Muscle layer of colon (tissue), 2 donors: ENCODE measurements around the gene THOP1.

Experiments used
- H3K27ac ChIP-seq: one replicate; pipeline ENCODE4 v1.7.0; 2013; ENCODE audit warnings: low read depth, mild to moderate bottlenecking, low read length, moderate library complexity
- H3K27me3 ChIP-seq, 2 donors: one replicate each; pipeline ENCODE4 v1.7.0; 2013; ENCODE audit warnings: low read length in 2 of 2, mild to moderate bottlenecking in 2 of 2; ENCODE audit not compliant: insufficient read depth in 2 of 2, control insufficient read depth in 1 of 2
- H3K36me3 ChIP-seq: one replicate; pipeline ENCODE4 v1.7.0; 2013; ENCODE audit warnings: mild to moderate bottlenecking, low read length; ENCODE audit not compliant: insufficient read depth
- H3K4me1 ChIP-seq: one replicate; pipeline ENCODE4 v1.7.0; 2013; ENCODE audit warnings: mild to moderate bottlenecking, low read length; ENCODE audit not compliant: insufficient read depth
- H3K4me3 ChIP-seq, 2 donors: one replicate each; pipeline ENCODE4 v1.7.0; 2013; ENCODE audit warnings: low read length in 2 of 2, low read depth in 1 of 2, mild to moderate bottlenecking in 1 of 2, moderate library complexity in 1 of 2
- H3K9ac ChIP-seq: one replicate; pipeline ENCODE4 v1.7.0; 2013; ENCODE audit warnings: low read length
- H3K9me3 ChIP-seq: one replicate; pipeline ENCODE4 v1.7.0; 2013; ENCODE audit warnings: mild to moderate bottlenecking, low read length
- donor health status: abdominal sarcoma.
- donor health status: Adenocarcinoma of cecum.

THOP1 gene

DNA sequence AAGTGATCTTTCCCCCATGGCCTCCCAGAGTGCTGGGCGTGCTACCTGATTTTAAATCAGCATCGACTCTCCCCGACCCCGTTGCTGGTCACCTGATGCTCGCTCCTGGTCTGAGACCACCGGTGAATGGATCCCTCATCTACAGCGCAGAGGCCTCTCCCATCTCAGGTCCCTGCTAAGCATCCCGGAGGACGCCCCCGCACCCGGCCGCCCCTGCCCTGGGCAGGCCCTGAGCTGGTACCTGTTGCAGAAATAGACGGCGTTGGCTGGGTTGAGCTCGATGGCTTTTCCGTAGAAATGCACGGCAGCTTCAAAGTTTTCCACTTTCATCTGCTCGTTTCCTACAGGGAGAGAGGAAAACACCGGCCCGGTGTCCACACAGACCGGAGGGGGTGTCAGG is 20.4 kb upstream of the THOP1 start:
- peaks cover 59% of the 10 kb centered on the region for H3K36me3 ChIP-seq
- H3K4me3 ChIP-seq = no peak overlapping the region
- no peaks in the 10 kb centered on the region for H3K27me3 ChIP-seq
- no peak overlapping the region for H3K27ac ChIP-seq
- no peaks in the 10 kb centered on the region for H3K4me1 ChIP-seq
- no peak overlapping the region for H3K9ac ChIP-seq
- no peaks in the 10 kb centered on the region for H3K9me3 ChIP-seq

DNA sequence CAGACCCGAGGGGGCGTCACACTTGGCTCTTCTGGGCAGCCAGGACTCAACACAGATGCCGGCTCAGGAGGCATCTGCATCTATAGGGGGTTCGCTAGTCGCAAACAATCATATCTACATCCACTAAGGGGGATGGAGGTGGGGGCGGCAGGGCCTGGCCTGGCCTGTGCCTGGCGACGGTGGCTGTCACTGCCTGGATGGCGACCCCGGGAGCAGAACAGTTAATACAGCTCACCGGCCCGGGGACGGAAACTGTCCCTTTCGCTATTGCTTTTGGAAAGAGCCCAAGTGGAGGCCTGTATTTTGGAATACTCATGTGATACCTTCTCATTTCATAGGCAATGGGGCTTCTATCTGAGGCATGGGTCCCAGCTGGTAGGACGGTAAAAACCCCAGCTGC is 19.9 kb upstream of the THOP1 start:
- H3K4me3 ChIP-seq = no peak overlapping the region
- no peaks in the 10 kb centered on the region for H3K9me3 ChIP-seq
- no peaks in the 10 kb centered on the region for H3K27me3 ChIP-seq
- H3K36me3 ChIP-seq = peaks cover 59% of the 10 kb centered on the region
- H3K27ac ChIP-seq = no peak overlapping the region
- no peak overlapping the region for H3K9ac ChIP-seq
- no peaks in the 10 kb centered on the region for H3K4me1 ChIP-seq

DNA sequence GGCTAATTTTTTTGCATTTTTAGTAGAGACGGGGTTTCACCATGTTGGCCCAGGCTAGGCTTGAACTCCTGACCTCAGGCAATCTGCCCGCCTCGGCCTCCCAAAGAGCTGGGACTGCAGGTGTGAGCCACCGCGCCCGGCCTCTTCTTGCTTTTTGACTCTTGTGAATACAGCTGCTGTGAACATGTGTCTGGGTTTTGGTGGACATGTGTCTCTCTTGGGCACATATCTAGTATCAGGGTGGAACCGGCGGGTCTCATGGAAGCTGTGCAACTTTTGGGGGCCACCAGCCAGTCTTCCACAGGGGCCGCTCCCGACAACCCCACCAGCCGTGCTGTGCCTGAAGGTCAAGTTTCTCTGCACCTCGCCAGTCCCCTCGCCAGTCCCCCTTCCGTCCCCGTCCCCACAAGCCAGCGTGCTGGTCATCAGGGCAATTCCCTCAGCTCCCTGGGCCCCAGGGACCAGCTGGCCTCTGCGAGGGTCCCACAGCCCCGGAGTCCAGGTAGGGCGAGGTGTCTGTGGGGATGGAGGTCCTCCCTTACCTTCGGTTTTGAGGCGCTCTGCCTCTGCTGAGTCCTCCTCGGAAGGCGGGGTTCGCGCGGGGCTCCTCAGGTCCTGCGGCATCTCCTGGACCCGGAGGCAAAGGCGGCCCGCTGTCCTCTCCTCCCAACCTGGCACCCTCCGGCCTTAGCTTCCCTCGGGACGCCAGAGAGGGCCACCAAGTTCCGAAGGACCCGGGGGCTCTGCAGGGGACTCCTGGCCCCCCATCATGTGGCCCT is 18.5 kb upstream of the THOP1 start:
- Histone ChIP-seq H3K4me1 (peaks cover 5% of the 10 kb centered on the region), H3K4me3 (no peak overlapping the region), H3K36me3 (peaks cover 58% of the 10 kb centered on the region), H3K9me3 (no peaks in the 10 kb centered on the region), H3K27me3 (no peaks in the 10 kb centered on the region), H3K27ac (no peak overlapping the region), H3K9ac (no peak overlapping the region)

DNA sequence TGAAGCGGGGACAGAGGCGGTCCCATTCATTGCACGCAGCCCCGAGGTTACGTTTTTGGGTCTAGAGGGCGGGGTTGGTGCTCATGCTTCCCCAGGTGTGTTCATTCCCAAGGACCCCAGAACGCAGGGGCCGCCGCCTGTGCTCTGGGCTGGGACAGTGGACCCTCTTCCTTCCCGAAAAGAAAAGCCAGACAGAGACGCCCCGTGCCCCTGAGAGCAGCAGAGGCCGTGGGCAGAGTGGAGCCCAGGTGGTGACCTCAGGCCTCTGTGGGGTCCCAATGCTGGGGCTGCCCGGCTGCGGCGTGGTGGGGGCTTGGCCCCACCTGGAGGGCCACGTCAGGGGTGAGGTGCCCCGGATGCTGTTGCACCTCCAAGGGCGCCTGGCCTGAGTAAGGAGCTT is 17.6 kb upstream of the THOP1 start:
- Histone ChIP-seq H3K27ac (no peak overlapping the region), H3K9me3 (no peaks in the 10 kb centered on the region), H3K4me3 (no peak overlapping the region), H3K36me3 (peaks cover 49% of the 10 kb centered on the region), H3K4me1 (peaks cover 5% of the 10 kb centered on the region), H3K27me3 (no peaks in the 10 kb centered on the region), H3K9ac (no peak overlapping the region)

DNA sequence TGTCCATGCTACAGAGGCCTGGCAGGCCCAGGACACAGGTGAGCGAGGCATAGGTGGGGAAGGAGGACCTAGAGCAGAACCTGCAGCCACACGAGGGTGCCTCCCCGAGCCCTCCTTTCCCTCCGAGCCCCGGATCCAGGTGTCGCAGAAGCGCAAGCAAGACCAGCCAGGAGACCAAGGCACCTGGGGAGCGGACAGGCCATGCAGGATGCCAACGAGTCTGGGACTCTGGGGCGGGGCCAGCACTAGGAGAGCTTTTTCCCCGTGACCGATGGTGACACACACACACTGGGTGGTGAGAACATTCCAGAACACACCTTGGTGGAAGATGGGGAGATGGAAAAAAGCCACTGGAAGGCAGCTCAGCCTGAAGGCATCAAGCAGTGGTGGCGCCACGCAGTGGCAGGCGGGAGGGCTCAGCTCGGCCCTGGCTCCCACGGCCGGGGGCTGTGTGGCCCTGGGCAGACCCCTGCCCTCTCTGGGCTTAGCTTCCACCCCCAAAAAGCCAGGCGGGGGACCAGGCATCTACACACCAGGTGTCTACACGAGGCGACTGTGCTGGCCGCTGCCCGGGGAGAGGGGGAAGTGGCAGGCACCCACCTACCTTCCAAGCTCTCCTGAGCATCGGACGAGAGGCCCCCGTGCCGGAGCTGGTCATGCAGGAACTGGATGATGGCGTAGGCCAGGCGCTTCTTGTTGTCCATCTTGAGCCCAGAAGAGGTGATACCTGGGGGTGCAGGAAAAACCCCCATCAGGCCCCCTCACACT is 16.8 kb upstream of the THOP1 start:
- Histone ChIP-seq H3K9ac (no peak overlapping the region), H3K27ac (no peak overlapping the region), H3K4me3 (no peak overlapping the region), H3K36me3 (peaks cover 40% of the 10 kb centered on the region), H3K9me3 (no peaks in the 10 kb centered on the region), H3K27me3 (no peaks in the 10 kb centered on the region), H3K4me1 (peaks cover 5% of the 10 kb centered on the region)

DNA sequence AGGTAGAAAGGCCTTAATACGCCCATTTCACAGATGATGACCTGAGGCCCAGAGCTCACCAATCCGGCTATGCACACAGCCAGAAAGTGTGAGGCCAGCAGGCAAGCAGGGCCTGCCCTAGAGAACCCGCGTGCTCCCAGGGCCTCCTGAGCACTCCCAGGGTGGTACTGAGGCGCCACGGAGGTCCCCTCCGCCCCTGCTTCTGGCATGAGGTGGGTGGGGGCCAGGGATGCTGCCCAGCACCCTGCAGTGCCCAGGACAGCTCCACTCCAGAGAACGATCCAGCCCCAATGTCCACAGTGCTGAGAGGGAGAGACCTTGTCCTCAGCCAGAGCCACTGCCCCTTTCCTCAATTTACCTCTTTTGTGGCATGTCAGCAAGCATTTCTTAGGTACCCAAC is 16.1 kb upstream of the THOP1 start:
- Histone ChIP-seq H3K27me3 (no peaks in the 10 kb centered on the region), H3K36me3 (peaks cover 33% of the 10 kb centered on the region), H3K9ac (no peak overlapping the region), H3K4me3 (no peak overlapping the region), H3K4me1 (peaks cover 5% of the 10 kb centered on the region), H3K9me3 (no peaks in the 10 kb centered on the region), H3K27ac (no peak overlapping the region)

DNA sequence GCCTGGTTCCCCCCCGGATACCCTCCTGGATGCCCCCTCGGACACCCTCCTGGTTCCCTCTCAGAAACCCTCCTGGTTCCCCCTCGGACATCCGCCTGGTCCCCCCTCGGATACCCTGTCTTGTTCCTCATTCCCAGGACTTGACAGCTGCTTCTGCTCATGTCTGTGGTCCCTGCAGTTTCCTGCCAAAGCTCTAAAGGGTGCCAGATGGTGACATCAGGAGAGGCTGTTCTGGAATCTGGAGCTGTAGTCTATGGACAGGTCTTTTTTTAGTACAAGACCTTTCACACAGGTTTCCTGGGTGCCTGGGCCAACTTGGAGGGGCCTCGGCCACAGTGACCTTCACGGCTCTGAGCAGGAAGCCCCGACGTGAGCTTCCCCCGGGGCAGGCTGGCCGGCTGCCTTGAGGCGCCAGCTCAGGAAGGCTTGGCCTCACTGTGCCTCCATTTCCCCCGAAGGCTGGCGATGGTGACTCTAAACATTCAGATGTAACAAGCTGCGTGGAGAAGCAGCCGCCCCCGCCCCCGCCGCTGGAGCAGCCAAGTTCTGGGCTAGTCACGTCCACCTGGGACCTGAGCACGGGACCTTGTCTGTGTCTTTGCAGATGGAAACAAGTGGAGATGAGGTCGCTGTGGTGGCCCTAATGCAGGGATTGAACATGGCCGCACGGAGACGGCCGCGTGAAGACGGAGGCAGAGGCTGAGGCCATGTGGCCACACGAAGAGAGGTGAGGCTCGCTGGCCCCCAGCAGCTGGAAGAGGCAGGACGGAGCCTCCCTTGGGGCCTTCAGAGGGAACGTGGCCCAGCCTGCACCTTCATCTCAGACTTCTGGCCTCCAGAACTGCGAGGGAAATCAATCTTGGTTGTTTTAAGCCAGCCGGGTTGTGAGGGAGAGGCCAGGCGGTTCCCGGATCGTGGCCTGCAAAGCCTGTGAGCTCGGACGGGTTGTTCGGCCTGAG is 15.0 kb upstream of the THOP1 start:
- Histone ChIP-seq H3K9me3 (no peaks in the 10 kb centered on the region), H3K27ac (peak overlapping the region; percentile 58), H3K36me3 (peaks cover 23% of the 10 kb centered on the region), H3K4me1 (peaks cover 13% of the 10 kb centered on the region), H3K4me3 (no peak overlapping the region), H3K27me3 (no peaks in the 10 kb centered on the region), H3K9ac (no peak overlapping the region)

DNA sequence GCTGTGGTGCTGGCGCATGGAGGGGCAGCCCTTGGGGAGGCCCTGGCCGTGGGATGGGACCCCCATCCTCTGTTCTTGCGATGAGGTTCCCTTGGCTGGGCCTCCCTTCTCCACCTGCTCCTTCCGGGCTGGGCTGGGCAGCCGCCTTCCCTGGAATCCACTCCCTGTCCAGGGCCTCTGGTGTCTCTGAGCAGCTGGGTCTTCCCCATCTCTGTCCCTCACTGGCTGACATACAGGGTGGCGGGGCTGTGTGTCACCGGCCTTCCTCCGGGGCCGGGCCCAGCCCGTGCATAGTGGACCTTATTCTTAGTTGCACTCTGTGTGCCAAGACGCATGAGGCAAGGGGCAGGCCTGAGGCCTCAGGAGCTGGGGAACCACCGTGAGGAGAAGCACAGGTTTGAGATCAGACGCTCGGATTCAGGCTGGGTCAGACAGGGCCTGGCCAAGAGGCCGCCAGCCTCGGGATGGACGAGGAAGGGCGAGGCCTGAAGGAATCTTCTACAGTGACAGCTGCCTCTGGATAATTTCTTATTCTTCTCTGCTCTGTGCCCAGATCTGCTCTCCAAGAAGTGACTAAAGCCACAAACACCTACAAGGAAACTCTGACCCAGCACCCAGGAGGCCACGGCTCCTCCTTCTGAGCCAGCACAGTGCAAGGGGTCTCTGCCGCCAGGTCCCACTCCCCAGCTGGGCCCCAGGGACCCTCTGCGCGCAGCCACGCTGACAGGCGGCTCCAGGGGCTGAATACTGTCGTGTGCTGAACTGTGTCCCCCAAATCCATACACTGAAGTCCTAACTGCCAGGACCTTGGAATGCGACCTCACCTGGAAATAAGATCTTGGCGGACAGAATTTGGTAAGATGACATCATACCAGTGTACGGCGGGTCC is 13.3 kb upstream of the THOP1 start:
- Histone ChIP-seq H3K27ac (no peak overlapping the region), H3K27me3 (no peaks in the 10 kb centered on the region), H3K9me3 (no peaks in the 10 kb centered on the region), H3K36me3 (peaks cover 13% of the 10 kb centered on the region), H3K4me1 (peaks cover 13% of the 10 kb centered on the region), H3K9ac (no peak overlapping the region), H3K4me3 (no peak overlapping the region)

DNA sequence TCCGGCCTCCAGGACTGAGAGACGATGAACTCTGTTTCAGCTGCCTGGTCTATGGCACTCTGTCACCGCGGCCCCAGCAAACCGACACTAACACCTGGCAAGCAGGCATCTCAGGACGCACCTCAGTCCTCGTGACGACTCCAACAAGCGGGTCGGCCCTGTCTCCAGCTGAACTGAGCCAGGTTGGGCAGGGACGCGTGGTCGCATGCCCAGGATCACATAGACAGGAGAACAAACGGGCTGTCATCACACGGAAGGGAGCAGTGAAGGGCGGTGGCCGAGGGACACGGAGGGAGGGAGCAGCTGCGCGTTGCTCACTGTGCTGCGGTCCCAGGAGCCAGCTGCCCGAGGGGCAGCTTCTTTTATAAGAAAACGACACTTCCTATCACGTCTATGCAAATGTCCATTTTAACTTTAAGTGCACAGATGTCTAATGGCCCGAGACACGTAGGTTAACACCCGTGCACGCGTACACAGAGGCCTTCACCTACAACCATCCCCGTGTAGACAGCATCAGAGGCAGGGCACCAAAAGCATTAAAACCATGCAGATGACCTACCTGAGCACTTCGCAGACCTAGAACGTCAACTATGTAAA is 11.1 kb upstream of the THOP1 start:
- Histone ChIP-seq H3K36me3 (no peaks in the 10 kb centered on the region), H3K27ac (no peak overlapping the region), H3K9me3 (no peaks in the 10 kb centered on the region), H3K4me1 (peaks cover 13% of the 10 kb centered on the region), H3K9ac (no peak overlapping the region), H3K27me3 (no peaks in the 10 kb centered on the region), H3K4me3 (no peak overlapping the region)

DNA sequence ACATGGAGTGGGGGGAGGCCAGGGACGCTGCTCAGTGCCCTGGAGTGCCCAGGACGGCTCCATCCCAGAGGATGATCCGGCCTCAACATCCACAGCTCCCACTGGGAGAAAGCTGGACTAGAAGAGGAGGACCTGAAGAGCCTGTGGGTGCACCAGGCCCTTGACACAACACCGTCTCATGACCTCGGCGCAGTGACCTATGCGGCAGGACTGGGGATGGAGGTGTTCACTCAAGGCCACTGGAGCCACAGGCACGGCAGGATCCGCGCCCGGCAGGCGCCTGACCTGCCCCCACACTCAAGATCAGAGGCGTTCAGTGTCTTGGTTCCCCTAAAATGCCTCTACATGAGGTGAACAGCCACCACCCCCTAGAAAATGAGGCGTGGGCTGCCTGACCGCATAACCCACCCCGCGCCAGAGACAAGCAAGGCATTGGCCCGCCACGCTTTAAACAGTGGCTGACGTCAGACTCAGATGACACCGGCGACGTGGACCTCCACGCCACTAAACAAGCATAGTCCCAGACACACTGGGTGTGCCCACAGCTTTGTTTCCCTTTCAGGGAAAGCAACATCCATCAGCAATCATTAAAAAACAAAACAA is 10.2 kb upstream of the THOP1 start:
- H3K9me3 ChIP-seq = no peaks in the 10 kb centered on the region
- H3K9ac ChIP-seq = no peak overlapping the region
- H3K36me3 ChIP-seq = no peaks in the 10 kb centered on the region
- H3K27ac ChIP-seq = no peak overlapping the region
- H3K27me3 ChIP-seq = no peaks in the 10 kb centered on the region
- H3K4me3 ChIP-seq = no peak overlapping the region
- H3K4me1 ChIP-seq = peaks cover 15% of the 10 kb centered on the region
